ENCODE measurements around the gene CRADD.
"Not testable (repeated sequence)": the region's sequence is repeated elsewhere in the genome, so short reads cannot be mapped to it uniquely, and the experiment has no call there.

CRADD gene

GRCh38 chr12:93788853-93789252, 111.7 kb downstream of the CRADD start:
- no peak for DNase-seq

GRCh38 chr12:93789767-93790166, 112.6 kb downstream of the CRADD start:
- no peak for DNase-seq

DNA sequence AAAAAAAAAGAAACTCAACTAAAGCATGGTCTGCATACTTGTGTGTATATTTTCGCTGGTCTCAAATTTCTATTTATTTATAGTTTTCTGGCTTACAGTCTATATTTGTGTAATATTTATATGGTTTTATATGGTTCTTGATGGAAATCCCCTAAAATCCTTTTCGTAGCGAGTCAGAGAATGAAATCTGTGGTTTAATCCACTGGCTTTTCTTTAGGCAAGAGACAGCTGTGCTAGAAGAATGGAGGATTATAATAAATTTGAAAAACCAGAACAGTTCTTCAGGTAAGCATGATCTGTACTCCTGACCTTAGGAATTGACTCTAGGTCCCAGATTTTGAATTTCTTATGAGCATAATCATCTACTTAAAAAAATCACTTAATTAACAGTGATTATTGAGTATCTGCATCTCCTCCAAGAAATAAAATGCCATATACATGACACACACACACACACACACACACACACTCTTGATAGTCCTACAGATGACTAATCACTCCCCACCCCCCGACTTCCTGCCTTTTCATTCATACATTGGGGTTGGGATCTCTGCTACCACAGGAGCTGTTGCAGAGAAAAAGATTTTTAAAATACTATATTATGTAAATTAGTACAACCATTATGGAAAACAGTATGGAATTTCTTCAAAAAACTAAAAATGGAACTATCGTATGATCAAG, 113.4 kb downstream of the CRADD start:
- DNase-seq: no peak

DNA sequence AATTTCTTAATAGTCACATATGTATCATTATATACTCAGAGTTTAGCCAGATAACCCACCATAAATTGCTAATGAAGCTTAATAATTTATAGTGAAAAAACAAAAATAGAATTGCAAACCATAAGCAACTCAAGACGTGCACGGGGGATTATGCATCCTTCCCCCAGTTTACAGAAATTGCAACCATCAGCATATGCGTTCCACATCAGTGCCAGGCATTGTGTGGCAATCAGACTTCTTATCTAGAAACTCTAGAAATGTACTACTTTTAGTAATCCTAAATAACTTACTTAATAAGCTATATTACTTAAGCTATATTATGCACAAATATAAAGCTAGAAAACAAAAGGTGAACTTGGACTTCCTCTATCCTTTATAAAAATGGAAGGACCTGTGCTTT, 115.8 kb downstream of the CRADD start:
- DNase-seq: no peak

DNA sequence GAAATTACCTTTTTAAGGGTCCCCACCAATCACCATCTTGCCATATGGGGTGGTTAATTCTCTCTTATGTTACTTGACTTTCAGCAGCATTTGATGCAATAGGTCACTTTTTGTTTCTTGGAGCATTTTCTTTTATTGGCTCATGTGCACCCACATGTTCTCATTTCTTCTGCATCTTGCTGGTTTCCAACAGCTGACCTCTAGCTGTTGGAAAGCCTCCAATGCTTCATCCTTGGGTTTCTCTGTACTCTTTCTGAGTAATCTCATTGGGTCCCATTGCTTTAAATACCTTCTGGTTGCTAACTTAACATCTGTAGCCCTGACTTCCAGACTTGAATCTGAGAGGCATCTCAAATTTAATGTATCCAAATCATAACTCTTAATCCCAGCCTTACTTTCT, 116.8 kb downstream of the CRADD start:
- DNase-seq: no peak

DNA sequence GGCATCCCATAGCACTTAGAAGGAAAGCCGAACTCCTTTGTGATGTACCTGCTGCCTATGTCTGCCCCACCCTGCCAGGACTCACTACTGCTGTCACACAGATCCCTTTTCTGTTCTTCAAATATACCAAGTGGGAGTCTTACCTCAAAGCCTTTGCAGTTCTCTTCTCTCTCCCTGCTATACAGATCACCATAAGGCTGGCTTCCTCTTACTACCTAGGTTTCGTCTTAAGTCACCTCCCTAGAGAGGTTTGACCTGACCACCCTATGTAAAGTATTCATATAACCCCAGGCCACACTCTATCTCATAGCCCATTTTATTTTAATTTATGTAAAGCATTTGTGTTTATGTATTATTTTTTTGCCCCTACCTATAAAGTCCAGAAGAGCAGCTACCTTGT, 117.6 kb downstream of the CRADD start:
- no peak for DNase-seq

GRCh38 chr12:93795352-93795751, 118.2 kb downstream of the CRADD start:
- no peak for DNase-seq

GRCh38 chr12:93796729-93797128, 119.6 kb downstream of the CRADD start:
- no peak for DNase-seq

DNA sequence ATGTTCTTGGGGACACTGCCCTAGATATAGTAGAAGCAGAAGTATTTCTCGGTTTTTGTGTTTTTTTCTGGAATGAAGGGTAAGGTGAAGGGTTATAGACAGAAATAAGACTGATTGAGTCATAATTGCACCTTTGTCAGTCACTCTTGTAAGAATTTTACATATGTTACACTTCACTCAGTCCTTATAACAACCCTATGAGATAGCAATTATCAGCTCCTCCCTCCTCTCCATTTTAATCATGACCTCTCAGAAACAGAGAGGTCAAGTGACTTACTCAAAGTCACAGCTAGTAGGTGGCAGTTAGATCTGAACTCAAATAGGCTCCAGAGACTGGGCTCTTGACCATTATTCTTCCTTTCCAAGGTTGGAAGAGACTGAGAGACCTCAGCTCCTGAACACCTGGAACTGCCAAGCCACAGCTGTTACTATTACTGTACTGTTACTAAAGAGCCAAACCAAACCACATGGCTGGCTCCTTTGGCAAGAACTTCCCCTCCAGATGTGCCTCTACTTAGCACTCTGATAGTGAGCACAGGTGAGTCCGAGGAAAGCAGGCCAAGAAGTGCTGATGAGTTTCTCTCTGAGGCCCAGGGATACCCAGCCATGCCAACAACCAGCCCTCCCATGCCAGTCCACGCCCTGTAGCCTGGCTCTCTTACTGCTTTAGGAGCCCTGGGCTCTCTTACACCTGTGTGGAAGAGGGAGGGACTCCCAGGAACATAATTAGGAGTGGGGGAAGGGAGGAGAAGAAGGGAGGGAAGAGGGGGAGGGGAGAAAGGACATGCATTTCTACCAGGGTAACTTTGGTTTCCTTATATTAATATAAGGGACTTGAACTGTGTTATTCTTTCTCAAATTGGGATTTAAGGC, 121.3 kb downstream of the CRADD start:
- no peak for DNase-seq

DNA sequence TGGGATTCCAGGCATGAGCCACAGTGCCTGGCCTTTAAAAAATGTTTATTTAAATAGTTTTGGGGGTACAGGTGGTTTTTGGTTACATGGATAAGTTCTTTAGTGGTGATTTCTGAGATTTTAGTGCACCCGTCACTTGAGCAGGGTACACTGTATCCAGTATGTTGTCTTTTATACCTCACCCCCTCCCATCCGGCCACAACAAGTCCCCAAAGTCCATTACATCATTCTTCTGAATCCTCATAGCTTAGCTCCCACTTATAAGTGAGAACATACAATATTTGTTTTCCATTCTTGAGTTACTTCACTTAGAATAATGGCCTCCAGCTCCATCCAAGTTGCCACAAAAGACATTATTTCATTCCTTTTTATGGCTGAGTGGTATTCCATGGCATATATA, 124.5 kb downstream of the CRADD start:
- DNase-seq: not testable (repeated sequence)

DNA sequence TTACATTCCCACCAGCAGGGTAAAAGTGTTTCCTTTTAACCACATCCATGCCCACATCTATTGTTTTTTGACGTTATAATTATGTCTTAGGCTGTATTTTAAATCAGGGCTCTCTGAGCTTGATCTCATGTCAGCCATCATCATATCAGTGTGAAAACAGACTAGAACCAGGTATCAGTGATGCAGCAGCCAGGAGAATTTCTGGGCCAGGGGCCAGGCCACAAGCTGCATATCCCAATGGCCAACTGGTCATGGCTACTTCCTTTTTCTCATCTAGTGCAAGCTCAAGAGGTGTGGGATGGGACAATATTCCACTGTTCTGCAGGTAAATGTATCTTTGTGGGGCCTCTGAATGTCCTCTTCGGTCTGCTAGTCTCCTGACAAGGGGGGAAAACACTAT, 125.1 kb downstream of the CRADD start:
- no peak for DNase-seq

- DNase-seq: no peak
Observed at GRCh38 chr12:93802698-93803423, 125.7 kb downstream of the CRADD start.

- DNase-seq: no peak
Observed at GRCh38 chr12:93803424-93803807, 126.2 kb downstream of the CRADD start.

DNA sequence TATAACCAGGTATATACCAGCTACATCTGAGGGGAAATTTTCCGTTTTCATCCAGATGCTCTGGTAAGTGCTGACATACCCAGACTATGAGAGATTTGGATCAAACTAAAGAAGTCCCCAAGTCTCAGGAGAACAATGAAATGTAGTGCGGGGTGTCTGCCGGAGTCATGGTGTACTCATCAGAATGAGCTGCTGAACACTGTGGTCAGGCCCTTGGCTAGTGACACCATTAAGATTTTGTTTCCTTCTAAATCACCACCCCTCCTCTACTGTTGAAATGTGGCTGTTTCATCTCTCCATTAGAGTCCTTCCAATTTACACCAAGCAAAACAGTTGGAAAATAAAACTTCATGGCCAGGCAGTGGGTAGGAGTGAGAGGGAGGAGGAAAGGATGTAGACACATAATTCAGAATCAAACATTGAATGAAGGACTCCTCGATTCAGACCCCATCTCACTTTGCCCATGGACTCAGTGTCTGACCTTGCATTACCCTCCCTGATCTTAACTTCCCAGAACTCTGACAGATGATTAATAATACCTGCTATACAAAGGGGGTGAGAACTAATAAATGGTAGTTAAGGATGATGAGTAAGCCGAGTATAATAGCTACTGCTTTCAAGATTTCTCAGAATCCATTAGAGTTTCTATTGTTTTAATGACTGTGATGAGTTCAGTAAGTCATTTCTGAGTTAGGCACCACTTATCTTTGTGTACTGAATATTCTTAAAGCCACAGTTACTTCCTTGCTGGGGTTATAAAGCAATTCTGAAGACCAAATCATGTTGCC, 127.4 kb downstream of the CRADD start:
- DNase-seq: no peak

- DNase-seq: no peak
Observed at GRCh38 chr12:93805736-93806141, 128.6 kb downstream of the CRADD start.

DNA sequence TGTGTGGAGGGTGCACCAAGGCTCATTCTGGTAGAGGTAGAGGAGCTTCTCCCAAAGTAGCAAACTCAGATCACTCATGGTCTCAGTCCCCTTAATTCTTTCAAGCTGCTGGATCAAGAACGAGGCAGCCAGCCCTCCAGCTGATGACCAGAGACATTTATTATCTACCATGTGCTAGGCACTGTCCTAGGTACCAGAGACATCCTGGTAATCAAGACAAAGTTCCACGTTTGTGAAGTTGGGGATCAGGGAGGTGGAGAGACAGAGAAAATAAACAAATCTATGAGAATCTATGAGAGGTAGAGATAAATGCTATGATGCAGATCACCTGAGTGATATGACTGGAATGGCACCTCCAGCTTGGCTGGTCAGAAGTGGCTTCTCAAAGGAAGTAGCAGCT, 130.2 kb downstream of the CRADD start:
- no peak for DNase-seq

GRCh38 chr12:93808169-93808899, 131.2 kb downstream of the CRADD start:
- no peak for DNase-seq

DNA sequence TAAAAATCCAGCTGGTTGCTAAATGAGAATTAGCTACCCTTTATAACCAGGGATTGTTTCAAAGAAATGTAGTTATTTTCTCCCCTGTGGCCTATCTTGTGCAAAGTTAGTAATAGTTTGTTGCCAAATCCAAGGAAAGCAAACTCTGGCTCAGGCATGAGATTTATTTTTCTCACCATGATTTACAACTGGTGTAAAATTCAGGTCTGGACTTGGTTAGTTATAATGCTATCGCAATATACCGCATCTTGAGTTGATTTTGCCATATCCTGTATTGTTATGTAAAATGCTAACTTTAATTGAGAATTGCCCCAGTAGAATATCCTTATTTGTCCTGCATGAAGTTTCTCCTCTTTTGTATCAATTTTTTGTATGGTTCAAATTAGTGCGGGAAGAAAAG, 135.5 kb downstream of the CRADD start:
- DNase-seq: no peak

DNA sequence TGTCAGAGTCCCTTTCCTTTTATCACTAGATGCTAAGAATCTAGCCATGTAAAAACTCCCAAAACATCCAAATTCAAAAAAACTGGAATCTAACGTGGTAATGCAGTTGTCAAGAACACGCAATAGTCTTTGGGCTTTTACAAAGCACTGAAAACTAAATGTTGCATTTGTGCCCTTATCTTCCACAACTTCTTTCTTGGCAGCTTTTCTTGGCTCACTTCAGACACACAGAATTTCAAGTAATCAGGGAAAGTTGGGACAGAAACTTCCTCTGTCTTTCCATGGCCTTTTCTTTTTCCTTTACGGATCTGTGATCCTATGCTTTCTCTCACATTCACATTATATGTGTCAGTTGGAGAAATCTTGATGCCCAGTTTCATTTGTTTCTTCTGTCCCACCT, 136.0 kb downstream of the CRADD start:
- no peak for DNase-seq

DNA sequence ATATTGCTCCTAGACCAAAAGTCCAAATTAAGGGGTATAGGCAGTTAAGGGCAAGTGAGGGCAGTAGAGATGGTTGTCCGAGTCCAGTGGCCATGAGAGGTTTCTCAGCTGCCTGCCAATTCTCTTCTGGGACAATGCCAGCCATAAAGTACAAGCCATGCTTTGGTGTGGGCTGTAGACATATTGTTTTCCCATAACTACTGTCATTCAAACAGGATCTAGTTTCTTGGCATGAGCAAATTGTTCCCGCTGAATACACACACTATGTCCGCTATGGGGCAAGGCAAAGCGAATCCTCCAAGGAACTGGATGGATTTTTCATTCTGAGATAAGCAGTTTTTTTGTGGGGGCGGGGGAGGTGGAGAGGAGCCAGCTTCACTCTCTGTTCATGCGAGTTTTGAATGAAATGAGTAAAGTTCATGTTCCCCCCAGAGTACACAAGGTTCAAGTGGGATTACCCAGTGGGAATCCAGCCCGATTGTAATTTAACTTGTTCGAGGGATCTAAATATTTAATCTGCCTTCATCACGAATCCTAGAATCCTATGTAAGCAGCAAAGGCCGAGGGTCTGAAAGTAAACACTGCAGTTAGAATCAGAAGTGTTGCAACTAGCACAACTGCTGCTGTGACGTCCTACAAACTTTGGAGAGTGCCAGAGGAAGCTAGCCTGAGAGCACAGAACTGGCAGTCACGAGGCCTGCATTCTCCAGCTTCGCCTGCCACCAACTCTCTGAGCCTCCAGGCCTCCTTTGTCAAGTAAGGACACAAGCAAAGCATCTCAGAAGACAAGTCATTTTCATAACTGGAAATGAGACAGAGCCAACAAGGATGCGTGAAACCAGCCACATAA, 137.0 kb downstream of the CRADD start:
- DNase-seq: no peak

DNA sequence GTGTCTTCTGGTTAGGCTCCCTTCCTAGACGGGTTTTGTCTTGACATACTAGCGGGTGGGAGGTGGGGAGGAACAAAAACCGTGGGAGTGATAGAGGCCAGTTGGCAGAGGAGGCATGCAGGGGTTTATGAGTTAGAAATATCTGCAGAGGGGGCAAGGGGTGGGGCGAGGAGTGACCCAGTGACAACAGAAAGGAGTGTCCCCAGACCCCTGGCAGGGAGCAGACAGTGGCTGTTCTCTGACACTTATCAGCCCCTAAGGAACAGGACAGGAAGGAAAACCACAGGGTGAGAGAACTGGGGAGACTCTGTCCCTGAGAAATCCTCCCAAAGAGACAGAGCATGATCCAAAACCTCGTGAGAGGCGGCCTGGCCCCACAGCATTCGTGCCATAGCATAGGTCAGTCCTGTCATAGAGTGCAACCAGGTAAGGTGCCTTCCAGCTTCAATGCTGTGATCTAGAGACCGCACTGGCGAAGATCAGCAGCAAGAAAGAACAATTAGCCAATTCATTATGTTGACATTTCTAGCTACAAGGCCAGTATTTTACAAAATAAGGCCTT, 141.4 kb downstream of the CRADD start:
- no peak for DNase-seq
